Measurements from ENCODE around the gene GRAP2. TPM values are rescaled to one million over a fixed set of nuclear protein-coding genes. Genes with fewer than 3 reads are reported as not detected.

GRAP2 gene
- total RNA-seq, 4 donors from 2014 or later = 0.27 to 7.2 (median 0.96) TPM

- Histone ChIP-seq H3K9me3 (no peaks in the 10 kb centered on the region), H3K27ac (peak overlapping the region; percentile 78 to 89 (median 85)), H3K36me3 (no peaks in the 10 kb centered on the region), H3K27me3 (no peaks in the 10 kb centered on the region), H3K4me1 (peaks cover 56 to 64% of the 10 kb centered on the region in 2 donors), H3K4me3 (replicated peaks in 1 of 3) (no peak overlapping the region)
- DNase-seq = peak; percentile 80 to 82
- 28 to 30% methylated on average over 5 of the region's 5 CpGs for WGBS, 2 donors
- intact Hi-C loops (cut with DNase I) = no loop called here
- no peak for TF ChIP-seq POLR2A (IDR thresholded peaks at IDR 0.05)
- TF ChIP-seq CTCF (IDR thresholded peaks at IDR 0.05) = no peak
Measured at GRCh38 chr22:39917197-39917643, 16.3 kb downstream of the GRAP2 start.

- H3K27me3 ChIP-seq = no peaks in the 10 kb centered on the region
- peak in 1 of 2 donors; percentile 25 for DNase-seq
- no peak overlapping the region for H3K4me3 ChIP-seq (replicated peaks in 1 of 3)
- H3K4me1 ChIP-seq = peaks cover 56 to 64% of the 10 kb centered on the region in 2 donors
- intact Hi-C loops (cut with DNase I) = no loop called here
- no peaks in the 10 kb centered on the region for H3K36me3 ChIP-seq
- 33% methylated on average over 12 of the region's 12 CpGs for WGBS, 2 donors
- peak overlapping the region; percentile 78 to 89 (median 85) for H3K27ac ChIP-seq
- no peaks in the 10 kb centered on the region for H3K9me3 ChIP-seq
- no peak for TF ChIP-seq CTCF (IDR thresholded peaks at IDR 0.05)
- no peak for TF ChIP-seq POLR2A (IDR thresholded peaks at IDR 0.05)
Measured at GRCh38 chr22:39917776-39918495, 17.1 kb downstream of the GRAP2 start.

- WGBS, 2 donors = 65 to 67% methylated on average over 8 of the region's 8 CpGs
- Histone ChIP-seq H3K36me3 (no peaks in the 10 kb centered on the region), H3K27ac (peak overlapping the region in 2 of 3 donors; percentile 43 to 66), H3K9me3 (no peaks in the 10 kb centered on the region), H3K4me1 (peaks cover 40 to 44% of the 10 kb centered on the region in 2 donors), H3K4me3 (replicated peaks in 1 of 3) (no peak overlapping the region), H3K27me3 (no peaks in the 10 kb centered on the region)
- intact Hi-C loops (cut with DNase I) = no loop called here
- TF ChIP-seq POLR2A (IDR thresholded peaks at IDR 0.05) (no peak), CTCF (IDR thresholded peaks at IDR 0.05) (no peak)
- no peak for DNase-seq
Measured at GRCh38 chr22:39920134-39920743, 19.4 kb downstream of the GRAP2 start.

- TF ChIP-seq POLR2A (IDR thresholded peaks at IDR 0.05) (no peak), CTCF (IDR thresholded peaks at IDR 0.05) (no peak)
- Histone ChIP-seq H3K27ac (no peak overlapping the region), H3K4me3 (replicated peaks in 1 of 3) (no peak overlapping the region), H3K4me1 (peaks cover 18 to 24% of the 10 kb centered on the region in 2 donors), H3K27me3 (no peaks in the 10 kb centered on the region), H3K9me3 (no peaks in the 10 kb centered on the region), H3K36me3 (no peaks in the 10 kb centered on the region)
- intact Hi-C loops (cut with DNase I) = no loop called here
- 71 to 86% methylated on average over 5 of the region's 5 CpGs for WGBS, 2 donors
- no peak for DNase-seq
Measured at GRCh38 chr22:39923696-39924095, 22.8 kb downstream of the GRAP2 start.

- Histone ChIP-seq H3K27ac (no peak overlapping the region), H3K4me3 (replicated peaks in 1 of 3) (no peak overlapping the region), H3K27me3 (no peaks in the 10 kb centered on the region), H3K36me3 (no peaks in the 10 kb centered on the region), H3K4me1 (peaks cover 17 to 22% of the 10 kb centered on the region in 2 donors), H3K9me3 (no peaks in the 10 kb centered on the region)
- intact Hi-C loops (cut with DNase I) = no loop called here
- DNase-seq = no peak
- 87 to 95% methylated on average over 18 of the region's 18 CpGs for WGBS, 2 donors
- TF ChIP-seq CTCF (IDR thresholded peaks at IDR 0.05) (no peak), POLR2A (IDR thresholded peaks at IDR 0.05) (no peak)
Measured at GRCh38 chr22:39924286-39924685, 23.4 kb downstream of the GRAP2 start.
